Measurements from ENCODE around the gene GAB2.

The GAB2 gene

DNA sequence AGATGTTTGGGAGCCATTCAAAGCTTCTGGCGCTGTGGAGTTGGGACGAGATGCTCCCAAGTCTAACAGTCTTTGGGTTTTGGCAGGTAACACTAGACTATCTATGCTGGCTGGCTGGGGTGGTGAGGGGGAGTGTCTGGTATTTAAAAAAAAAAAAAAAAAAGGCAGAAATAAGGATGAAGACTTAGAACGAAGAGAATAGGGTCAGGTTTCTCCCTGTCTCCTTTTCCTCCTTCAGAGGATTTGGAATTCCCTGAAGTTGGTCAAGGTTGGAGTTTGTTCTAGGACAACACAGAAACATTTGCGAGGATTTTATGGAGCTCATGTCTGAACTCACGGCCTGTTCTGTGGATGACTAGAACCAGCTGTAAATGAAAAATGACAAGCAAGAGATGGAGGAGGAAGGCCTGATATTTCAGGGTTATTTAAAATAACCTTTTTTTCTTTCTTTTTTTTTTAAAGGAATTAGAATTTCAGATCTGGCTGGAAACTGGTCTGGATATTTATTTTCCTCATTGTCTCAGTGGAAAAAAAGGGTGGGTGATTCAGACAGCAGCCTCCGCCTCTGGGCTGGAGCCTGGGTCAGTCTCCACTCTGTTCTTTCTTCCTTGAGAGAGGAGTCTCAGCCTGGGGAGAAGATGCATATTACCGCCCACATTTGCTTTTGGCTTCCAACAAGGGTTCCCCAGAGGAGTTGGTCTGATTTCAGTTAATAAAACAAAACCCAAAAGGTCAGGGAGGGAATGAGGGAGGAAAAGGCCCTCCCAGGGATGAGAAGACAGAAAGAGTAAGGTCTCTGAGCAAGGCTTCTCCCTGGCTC is 148.8 kb downstream of the GAB2 start:
- no peak for DNase-seq

DNA sequence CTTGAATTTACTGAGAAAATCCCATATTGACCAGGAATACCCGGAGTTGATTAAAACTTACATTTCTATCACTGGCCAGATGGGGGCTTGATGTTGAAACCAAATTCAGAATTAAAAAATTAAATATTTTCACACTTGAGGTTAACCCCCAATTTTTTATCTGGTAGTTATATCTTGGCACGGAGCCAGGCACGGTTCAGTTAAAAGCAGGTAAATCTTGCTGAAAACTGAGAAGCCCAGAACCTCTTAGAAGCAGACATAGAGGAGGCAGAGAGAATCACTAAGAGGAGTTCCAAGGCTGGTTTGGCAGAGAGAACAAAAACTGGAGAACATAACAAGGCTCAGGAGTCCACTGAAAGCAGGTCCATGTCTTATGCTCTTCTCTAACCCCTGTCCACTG is 151.2 kb downstream of the GAB2 start:
- DNase-seq = no peak

DNA sequence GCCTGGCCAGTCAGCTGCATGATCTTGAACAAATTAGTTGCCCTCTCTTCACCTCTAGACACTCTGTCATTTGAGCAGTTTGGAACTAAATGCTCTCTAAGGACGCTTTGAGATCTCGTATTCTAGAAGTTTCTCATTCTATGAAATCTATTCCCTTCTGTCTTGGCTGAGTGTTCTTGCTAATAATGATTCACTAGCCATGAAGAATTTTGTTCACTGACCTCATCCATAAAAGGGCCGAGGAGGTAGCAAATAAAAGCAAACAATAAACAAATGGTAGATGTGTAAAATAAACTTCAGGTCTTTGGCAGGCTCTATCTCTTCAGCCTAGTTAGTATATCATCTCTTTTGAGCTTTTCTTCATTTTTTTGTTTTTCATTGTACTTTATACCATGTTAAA is 152.3 kb downstream of the GAB2 start:
- DNase-seq = no peak

DNA sequence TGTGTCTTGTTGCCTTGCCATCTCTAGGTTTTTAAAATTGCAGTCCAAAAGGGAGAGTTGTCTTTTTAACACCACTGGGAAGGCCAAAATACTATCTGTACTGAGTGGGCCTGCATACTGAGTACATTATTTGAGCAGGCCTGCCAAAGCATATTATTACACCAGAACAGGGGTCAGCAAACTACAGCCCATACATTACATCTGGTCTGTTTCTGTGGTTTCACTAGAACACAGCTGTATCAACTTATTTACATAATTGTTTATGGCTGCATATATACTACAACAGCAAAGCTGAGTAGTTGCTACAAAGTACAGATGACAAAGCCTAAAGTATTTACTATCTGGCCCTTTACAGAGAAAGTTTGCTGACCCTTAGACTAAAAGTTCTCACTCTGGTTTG is 154.9 kb downstream of the GAB2 start:
- DNase-seq = no peak

DNA sequence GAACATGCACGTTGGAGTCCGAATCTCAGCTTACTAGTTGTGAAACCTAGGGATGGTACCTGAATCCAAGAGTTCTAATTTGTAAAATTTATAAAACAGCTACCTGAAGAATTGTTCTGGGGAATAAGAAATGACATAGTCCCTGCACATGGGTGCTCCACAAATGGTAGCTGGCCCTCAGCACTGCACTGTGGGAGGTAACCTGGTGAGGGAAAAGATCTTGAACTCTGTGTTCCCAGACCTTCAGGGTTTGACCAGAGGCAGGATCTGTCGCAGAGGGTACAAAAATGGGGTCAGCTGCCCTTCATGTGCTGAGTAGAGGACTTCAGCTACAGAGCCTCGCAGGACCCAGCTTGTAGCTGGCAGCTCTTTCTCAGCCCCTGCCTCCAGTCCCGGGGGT is 155.4 kb downstream of the GAB2 start:
- DNase-seq = no peak

DNA sequence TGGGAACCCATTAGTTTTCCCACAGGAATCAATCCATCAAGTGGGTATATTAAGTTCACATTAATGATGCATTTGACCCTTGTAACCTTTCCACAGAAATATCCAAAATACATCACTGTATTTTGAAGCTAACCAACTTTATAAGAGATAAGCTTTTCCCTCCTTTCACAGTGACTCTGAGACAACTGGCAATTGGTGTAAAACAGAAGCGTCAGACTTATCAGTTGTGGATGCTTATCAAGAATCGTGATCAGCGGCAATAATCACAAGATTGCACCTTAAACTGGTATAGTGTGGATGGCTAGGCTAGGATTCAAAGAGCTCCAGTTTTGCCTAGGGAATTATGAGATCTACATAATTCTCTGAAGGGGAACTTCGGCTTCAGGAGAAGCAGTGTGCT is 155.8 kb downstream of the GAB2 start:
- no peak for DNase-seq

DNA sequence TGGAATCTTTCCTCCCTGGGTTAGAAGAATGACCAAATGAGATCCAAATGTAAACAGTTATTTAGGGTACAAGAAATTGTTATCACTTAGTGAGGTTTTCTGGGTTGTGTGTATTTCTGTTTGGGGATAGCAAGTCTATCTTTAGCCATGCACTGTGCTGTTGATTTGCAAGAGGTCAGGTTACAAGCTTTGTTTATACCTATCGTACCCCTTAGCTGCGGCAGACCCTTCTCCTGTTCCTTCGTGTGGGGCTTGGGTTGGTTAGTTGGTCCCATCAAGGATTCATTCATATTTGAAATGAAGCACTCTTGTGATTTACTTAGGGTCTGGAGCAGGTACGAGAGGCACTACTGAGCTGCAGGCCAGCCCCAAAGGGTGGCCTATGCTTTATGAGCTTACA is 156.3 kb downstream of the GAB2 start:
- no peak for DNase-seq

DNA sequence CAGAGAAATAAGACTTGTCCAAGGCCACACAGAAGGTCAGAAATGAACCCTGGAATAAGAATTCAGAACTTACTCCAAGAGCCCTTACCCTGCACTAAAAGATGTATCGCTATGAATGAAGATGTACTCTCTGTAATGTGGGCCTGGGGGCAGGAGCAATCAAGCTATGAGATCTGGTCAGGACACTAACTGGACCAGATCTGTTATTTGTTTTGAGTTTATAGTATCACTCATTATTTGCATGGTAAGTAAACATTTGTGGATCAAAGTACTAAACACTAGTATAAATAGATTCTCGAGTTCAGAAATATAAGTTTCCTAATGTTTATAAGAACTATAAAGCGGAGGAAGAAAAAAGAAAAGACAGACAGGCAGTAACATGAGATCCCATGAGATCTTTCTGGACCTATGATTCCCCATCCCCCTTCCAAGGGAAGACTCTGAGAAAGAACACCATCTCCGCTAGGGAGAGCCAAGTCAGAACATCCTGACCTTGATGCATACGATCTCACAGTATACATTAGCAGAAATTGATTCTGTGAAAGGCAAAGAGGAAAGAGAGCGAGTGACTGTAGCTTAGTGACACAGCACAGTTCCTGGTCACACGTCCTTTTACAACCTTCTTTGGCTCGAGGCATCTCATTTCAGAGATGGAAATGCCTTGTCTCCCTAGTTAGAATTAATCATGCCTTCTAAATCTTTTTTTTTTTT is 157.7 kb downstream of the GAB2 start:
- no peak for DNase-seq

DNA sequence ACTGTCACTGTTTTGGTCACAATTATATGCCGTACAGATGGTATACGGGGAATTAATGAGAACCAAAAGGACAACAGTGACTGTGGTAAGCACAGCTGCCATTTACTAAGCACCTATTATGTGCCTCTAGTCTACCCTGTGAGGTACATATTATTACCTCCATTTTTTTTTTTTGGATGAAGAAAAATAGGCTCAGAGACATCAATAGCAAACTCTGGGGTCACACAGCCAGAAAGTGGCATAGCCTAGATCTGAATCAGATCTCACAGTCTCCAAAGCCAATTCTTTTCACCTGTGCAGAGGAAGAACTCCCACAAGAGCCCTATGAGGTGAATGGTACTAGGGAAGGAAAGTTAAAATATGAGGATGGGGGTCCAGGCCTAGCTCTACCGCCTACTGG is 160.0 kb downstream of the GAB2 start:
- DNase-seq = no peak

DNA sequence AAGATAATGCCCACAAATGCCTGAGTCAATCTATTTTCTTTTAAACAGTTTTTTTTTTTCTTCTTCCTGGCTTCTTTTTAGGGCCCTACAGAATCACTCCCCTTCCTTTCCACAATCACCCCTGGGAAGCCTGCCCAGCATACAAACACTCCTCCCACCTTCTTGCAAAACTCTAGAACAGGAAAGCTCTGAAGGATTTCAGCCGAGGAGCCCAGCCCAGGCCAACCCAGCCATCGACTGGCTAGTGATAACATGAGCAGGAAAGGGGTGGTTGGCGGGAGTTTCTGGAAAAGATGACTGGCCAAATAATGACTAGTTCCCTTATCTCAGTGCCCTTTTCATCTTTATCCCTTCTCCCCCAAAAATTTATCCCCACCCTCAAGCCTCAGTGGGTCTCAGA is 160.7 kb downstream of the GAB2 start:
- no peak for DNase-seq

DNA sequence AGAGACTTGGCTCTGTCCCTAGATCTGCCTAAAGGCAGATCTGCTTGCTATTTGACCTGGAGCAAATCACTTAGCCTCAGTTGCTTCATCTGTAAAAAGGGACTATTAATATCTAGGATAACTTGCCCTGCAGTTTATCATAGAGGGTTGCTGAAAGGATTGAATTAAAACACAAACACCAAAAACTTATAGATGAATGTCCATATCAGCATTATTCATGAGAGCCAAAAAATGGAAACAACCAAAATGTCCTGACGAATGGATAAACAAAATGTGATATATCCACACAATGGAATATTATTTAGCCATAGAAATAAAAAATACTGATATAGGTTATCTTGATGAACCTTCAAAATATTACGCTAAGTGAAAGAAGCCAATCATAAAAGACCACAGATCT is 161.7 kb downstream of the GAB2 start:
- no peak for DNase-seq

DNA sequence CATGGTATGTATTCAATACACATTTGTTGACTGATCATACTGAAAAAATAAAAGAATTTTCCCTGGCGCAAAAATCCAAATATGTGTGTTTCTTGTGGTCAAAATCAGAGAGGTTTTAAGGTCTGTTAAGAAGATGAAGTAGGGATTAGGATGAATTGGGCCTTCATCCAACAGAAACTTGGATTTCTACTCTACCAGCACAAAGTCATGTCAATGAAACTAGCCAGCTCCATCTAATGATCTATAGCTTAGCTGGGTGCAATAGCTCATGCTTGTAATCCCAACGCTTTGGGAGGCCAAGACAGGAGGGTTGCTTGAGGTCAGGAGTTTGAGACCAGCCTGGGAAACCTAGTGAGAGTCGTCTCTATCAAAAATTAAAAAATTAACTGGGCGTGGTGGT is 163.4 kb downstream of the GAB2 start:
- DNase-seq = no peak

DNA sequence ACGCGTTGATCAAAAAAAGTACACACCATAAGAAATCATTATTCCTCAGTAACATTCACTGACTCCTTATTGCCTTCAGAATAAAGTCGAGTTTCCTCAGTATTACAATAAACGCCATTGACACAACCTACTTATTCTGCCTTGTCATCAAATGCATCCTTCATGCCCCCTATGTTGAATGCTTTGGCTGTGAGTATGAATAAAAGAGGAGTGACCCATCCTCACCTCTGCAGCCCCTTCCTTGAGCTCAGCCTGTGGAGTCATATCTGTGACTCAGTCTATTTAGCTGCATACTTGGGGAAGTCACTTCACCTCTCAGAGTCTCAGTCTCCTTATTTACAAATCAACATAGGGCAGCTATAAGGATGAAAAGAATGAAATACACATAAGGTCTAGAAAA is 163.8 kb downstream of the GAB2 start:
- DNase-seq = no peak

DNA sequence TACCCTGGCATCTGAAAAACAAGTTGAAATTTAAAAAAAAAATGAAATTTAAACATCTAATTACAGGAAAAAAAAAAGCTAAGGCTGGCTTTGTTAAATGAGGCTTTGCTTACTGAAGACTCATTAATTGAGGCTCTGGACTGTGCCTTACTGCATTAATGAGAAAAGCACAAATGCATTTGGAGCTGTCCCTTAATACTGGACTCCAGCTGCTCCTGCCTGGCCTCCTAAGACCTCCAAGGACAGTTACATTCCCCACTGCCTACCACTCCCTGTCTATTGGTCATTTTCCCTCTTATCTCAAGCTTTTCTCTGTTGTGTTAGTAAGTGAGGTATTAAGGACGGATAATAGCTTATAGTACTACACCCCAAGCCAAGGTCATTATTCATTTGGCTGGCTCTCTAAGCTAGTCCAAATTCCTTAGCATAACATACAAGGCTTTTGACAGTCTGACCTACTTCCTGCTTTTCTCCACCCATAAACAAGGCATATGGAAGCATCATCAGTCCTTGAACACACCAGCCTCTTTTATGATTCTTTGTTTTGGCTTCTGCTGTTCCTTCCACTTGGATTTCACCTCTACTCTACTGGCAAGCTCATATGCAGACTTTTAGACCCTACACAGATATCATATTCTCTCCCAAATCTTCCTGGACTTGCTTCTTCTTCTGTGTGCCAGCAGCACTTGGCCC is 166.4 kb downstream of the GAB2 start:
- DNase-seq = no peak

DNA sequence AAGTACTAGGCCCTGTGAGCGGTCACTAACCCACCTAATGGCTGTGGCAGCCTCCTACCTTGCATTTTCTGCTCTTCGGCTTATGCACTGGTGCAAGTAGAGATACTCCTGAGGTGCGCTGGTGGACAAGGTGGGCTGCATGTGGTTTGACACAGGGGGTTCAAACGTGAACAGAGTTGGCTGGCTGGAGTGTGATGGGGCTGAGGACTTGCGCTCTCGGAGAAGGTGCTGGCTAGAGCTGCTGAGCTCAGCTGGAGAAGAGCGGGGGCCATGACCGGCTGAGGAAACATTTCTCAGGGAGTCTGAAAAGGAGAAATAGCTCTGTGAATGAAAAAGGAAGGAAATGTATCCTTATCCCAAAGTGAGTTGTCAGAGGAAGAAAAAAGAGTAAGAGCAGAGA is 167.5 kb downstream of the GAB2 start:
- no peak for DNase-seq

DNA sequence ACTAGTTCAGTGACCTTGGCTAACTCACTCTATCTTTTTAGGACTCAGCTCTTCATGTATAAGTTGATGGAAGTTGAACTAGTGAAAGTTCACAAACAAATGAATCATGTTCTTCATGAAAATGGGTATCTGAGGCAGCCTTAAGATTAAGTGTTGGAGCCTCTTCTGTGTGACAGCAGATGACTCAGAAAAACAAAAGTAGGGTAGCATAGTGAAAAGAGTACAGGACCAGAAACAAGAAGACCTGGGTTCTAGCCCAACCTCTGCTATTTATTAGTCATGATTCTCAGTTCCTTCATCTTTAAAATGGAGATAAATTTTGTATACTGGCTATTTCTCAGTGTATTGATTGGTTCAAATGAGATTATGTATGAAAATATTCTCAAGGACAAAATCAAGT is 168.7 kb downstream of the GAB2 start:
- no peak for DNase-seq

DNA sequence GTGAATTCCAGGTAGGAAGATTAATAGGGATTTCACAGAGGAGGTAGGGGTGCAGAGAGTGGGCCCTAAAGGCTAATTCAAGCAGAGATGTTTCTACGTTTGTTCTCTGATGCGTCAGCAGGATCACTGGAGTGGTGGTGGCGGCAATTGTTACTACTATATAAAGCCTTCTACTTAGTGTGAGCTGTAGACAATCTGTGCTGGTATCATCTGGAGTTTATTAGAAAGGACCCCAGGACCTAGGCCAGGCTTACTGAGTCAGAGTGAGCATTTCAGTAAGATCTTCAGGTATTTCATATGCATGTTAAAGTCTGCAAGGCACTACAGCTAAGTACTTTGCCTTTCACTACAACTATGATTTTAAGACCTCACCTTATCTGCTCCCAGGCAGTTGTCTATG is 169.4 kb downstream of the GAB2 start:
- no peak for DNase-seq

DNA sequence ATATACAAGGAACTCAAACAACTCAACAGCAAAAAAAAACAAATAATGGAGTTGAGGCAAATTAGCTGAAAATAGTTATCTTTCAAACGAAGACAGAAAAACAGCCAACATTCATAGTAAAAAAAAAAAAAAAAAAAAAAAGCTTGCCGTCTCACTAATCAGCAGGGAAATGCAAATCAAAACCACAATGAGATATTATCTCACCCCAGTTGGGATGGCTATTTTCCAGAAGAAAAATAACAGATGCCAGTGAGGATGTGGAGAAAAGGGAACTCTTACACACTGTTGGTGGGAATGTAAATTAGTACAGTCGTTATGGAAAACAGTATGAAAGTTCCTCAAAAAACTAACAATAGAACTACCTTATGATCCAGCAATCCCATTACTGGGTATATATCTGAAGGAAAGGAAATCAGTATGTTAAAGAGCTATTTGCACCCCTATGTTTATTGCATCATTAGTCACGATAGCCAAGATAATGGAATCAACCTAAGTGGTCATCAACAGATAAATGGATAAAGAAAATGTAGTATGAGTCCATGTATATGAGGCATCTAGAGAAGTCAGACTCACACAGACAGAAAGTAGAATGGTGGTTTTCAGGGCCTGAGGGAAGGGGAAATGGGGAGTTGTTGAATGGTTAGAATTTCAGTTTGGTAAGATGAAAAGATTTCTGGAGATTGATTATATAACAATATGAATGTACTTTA is 172.9 kb downstream of the GAB2 start:
- no peak for DNase-seq

DNA sequence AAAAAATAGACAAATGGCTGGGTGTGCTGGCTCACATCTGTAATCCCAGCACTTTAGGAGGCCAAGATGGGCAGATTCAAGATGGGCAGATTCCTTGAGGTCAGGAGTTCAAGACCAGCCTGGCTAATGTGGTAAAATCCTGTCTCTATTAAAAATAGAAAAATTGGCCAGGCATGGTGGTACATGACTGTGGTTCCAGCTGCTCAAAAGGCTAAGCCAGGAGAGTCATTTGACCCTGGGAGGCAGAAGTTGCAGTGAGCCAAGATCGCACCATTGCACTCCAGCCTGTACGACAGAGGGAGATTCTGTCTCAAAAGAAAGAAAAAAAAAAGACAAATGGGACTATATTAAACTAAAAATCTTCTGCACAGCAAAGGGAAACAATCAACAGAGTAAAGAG is 173.5 kb downstream of the GAB2 start:
- DNase-seq = no peak

DNA sequence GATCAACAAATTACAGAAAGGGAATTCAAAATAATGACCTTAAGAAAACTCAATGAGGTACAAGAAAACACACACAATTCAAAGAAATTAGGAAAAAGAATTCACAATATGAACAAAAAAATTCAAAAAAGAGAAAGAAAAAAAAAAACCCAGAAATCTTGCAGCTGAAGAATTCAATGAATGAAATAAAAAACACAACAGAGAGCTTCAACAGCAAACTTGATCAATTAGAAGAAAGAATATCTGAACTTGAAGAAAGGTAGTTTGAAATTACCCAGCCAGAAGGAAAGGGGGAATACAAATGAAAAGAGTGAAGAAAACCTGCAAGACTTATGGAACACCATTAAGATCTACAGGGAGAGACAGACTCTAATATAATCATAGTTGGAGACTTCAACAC is 176.1 kb downstream of the GAB2 start:
- no peak for DNase-seq

DNA sequence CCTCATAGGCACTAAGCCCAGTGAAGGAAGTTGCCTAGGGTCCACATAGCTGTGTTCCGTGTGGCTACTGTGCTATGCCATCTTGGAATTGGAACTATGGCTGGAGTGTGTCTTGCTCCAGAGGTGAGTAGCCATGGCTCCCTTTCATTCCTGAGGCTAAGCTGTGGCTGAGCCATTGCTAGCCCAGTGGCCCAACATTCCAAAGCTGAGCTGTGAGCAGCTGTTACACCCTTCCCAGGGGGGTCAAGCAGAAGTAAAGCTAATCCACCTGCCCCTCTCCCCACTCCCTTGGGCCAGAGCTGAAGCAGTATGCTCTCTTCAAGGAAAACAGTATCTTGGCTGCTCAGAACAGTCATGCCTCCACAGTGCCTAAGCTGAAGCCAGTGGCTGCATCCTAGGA is 177.8 kb downstream of the GAB2 start:
- no peak for DNase-seq

DNA sequence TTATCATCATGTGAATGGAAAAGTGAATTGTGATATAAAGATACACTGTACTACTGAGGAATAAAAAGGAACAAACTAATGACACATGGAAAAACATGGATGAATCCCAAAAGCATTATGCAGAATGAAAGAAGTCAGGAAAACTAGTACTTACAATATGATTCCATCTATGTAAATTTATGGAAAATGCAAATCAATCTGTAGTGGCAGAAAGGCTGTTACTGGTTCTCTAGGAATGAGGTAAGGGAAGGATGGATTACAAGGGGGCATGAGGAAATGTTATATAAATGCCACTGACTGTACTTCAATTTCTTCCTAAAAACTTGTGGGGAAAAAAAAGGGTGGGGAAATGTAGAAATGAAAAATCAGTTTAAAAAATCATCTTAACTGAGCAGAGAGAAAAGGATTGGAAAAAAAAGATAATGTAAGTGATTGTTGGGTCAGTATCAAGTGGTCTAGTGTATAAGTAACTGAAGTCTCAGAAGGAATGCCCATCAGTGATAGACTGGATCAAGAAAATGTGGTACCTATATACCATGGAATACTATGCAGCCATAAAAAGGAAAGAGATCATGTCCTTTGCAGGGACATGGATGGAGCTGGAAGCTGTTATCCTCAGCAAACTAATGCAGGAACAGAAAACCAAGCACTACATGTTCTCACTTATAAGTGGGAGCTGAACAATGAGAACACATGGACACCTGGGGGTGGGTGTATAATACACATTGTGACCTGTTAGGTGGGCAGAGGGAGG is 180.2 kb downstream of the GAB2 start:
- DNase-seq = no peak

DNA sequence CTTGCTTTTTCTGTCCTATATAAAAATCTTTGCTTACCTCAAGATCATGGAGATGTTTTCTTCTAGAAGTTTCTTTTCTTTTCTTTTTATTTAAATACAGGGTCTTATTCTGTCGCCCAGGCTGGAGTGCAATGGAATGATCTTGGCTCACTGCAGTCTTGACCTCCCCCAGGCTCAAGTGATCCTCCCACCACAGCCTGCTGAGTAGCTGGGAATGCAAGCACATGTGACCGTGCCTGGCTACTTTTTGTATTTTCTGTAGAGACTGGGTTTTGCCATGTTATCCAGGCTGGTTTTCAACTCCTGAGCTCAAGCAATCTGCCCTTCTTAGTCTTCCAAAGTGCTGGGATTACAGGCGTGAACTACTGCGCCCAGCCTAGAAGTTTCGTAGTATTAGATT is 183.6 kb downstream of the GAB2 start:
- DNase-seq = no peak
